DMS79 (cell line): ENCODE results near the gene OSM.
"Not testable (repeated sequence)": the region's sequence is repeated elsewhere in the genome, so short reads cannot be mapped to it uniquely, and the experiment has no call there.

Experiments used
- DNase-seq: peaks from one replicate; lab custom pipeline; 2025; lab: John Stamatoyannopoulos, UW

OSM gene

GRCh38 chr22:30244641-30245040 lies 22.0 kb downstream of the OSM start:
- no peak for DNase-seq

- no peak for DNase-seq
Measured at GRCh38 chr22:30244066-30244465, 22.6 kb downstream of the OSM start.

- DNase-seq = no peak
Measured at GRCh38 chr22:30243661-30244060, 23.0 kb downstream of the OSM start.

- no peak for DNase-seq
Measured at GRCh38 chr22:30241576-30242371, 24.9 kb downstream of the OSM start.

- DNase-seq = no peak
Measured at GRCh38 chr22:30240541-30241417, 25.9 kb downstream of the OSM start.

- DNase-seq = no peak
Measured at GRCh38 chr22:30239488-30240405, 26.9 kb downstream of the OSM start.

- no peak for DNase-seq
Measured at GRCh38 chr22:30238661-30239487, 27.8 kb downstream of the OSM start.

- no peak for DNase-seq
Measured at GRCh38 chr22:30238136-30238535, 28.5 kb downstream of the OSM start.

GRCh38 chr22:30236875-30237274 lies 29.8 kb downstream of the OSM start:
- no peak for DNase-seq

GRCh38 chr22:30235687-30236170 lies 30.9 kb downstream of the OSM start:
- DNase-seq = no peak

GRCh38 chr22:30234786-30235470 lies 31.7 kb downstream of the OSM start:
- no peak for DNase-seq

GRCh38 chr22:30234325-30234724 lies 32.3 kb downstream of the OSM start:
- DNase-seq = not testable (repeated sequence)

GRCh38 chr22:30233582-30233981 lies 33.1 kb downstream of the OSM start:
- no peak for DNase-seq

GRCh38 chr22:30232716-30233218 lies 33.9 kb downstream of the OSM start:
- no peak for DNase-seq

- no peak for DNase-seq
Measured at GRCh38 chr22:30230787-30231461, 35.7 kb downstream of the OSM start.

- DNase-seq = no peak
Measured at GRCh38 chr22:30230330-30230729, 36.3 kb downstream of the OSM start.

- no peak for DNase-seq
Measured at GRCh38 chr22:30228509-30229359, 37.9 kb downstream of the OSM start.

GRCh38 chr22:30227438-30228228 lies 39.0 kb downstream of the OSM start:
- no peak for DNase-seq
